OCI-LY3 (cell line): ENCODE data around the gene TMEM51.

Source experiments
- CTCF ChIP-seq: fragments of 200-600, 300-600 bp; sonication (generic); IDR thresholded peaks from 2 replicates; pipeline ENCODE4 v1.5.1; 2014; ENCODE audit warnings: antibody characterized with exemption, low read length, low read depth
- EZH2phosphoT487 ChIP-seq: fragments of 200-600 bp; shearing (Covaris generic); IDR thresholded peaks from 2 replicates; pipeline ENCODE4 v1.6.1; 2018; ENCODE audit warnings: antibody characterized with exemption, mixed run types, low read depth

GRCh38 chr1:15107911-15108310, 45.6 kb upstream of the TMEM51 start:
- TF ChIP-seq CTCF: no peak
- TF ChIP-seq EZH2phosphoT487: no peak
